Measurements from ENCODE around the gene RPL39L. TPM values are rescaled to one million over a fixed set of nuclear protein-coding genes. Genes with fewer than 3 reads are reported as not detected.

RPL39L gene
- total RNA-seq, 4 donors from 2014 or later = 5.4 to 8.9 (median 7.4) TPM

- WGBS, 2 donors (ENCODE audit: low coverage in 1 of 2) = 97% methylated on average over 4 of the region's 6 CpGs; no CpG with 5 or more reads in 1 of the 2 donors
- Histone ChIP-seq H3K36me3 (peaks cover 0 to under 1% of the 10 kb centered on the region in 2 donors), H3K27ac (no peak overlapping the region), H3K4me3 (no peak overlapping the region), H3K4me1 (peaks cover 0 to 9% (median 0%) of the 10 kb centered on the region in 3 donors), H3K27me3 (no peaks in the 10 kb centered on the region), H3K9me3 (peaks cover 0 to 10% (median 0%) of the 10 kb centered on the region in 3 donors)
- ATAC-seq = no peak
- no peak for TF ChIP-seq CTCF (IDR thresholded peaks at IDR 0.05)
These were observed 56.4 kb downstream of the RPL39L start for GRCh38 chr3:187082758-187083375.

- ATAC-seq = no peak
- WGBS, 2 donors (ENCODE audit: low coverage in 1 of 2) = 90 to 93% methylated on average over 10 to 12 of the region's 13 CpGs
- TF ChIP-seq POLR2AphosphoS5 (IDR thresholded peaks at IDR 0.05) (no peak), CTCF (IDR thresholded peaks at IDR 0.05) (no peak), POLR2A (IDR thresholded peaks at IDR 0.05) (no peak), EP300 (IDR thresholded peaks at IDR 0.05) (no peak)
These were observed 58.4 kb downstream of the RPL39L start for GRCh38 chr3:187080799-187081450.

GRCh38 chr3:187079090-187080022 lies 59.9 kb downstream of the RPL39L start:
- Histone ChIP-seq H3K9me3 (no peaks in the 10 kb centered on the region), H3K4me3 (no peak overlapping the region), H3K27me3 (no peaks in the 10 kb centered on the region), H3K27ac (no peak overlapping the region), H3K36me3 (peaks cover 0 to 32% of the 10 kb centered on the region in 2 donors), H3K4me1 (no peaks in the 10 kb centered on the region)
- WGBS, 2 donors (ENCODE audit: low coverage in 1 of 2) = 78 to 84% methylated on average over 3 to 5 of the region's 8 CpGs
- ATAC-seq = no peak
- TF ChIP-seq POLR2AphosphoS5 (IDR thresholded peaks at IDR 0.05) = no peak
- TF ChIP-seq POLR2A (IDR thresholded peaks at IDR 0.05) = no peak
- TF ChIP-seq CTCF (IDR thresholded peaks at IDR 0.05) = no peak
- no peak for TF ChIP-seq EP300 (IDR thresholded peaks at IDR 0.05)

More at GRCh38 chr3:187080799-187081450, 58.4 kb downstream of the RPL39L start:
- peaks cover 0 to 18% of the 10 kb centered on the region in 2 donors for H3K36me3 ChIP-seq
- no peaks in the 10 kb centered on the region for H3K27me3 ChIP-seq
- no peaks in the 10 kb centered on the region for H3K9me3 ChIP-seq
- H3K4me3 ChIP-seq = no peak overlapping the region
- H3K4me1 ChIP-seq = peaks cover 0 to 9% (median 0%) of the 10 kb centered on the region in 3 donors
- H3K27ac ChIP-seq = no peak overlapping the region

- H3K4me3 ChIP-seq = no peak overlapping the region
- H3K9me3 ChIP-seq = no peaks in the 10 kb centered on the region
- no peaks in the 10 kb centered on the region for H3K4me1 ChIP-seq
- no peak overlapping the region for H3K27ac ChIP-seq
- H3K27me3 ChIP-seq = no peaks in the 10 kb centered on the region
- no CpG with 5 or more reads among the region's 5 CpGs for WGBS, 2 donors (ENCODE audit: low coverage in 1 of 2)
- no peak for TF ChIP-seq CTCF (IDR thresholded peaks at IDR 0.05)
- TF ChIP-seq POLR2AphosphoS5 (IDR thresholded peaks at IDR 0.05) = no peak
- no peak for TF ChIP-seq EP300 (IDR thresholded peaks at IDR 0.05)
- ATAC-seq = no peak
- peaks cover 0 to 39% of the 10 kb centered on the region in 2 donors for H3K36me3 ChIP-seq
These were observed 61.8 kb downstream of the RPL39L start for GRCh38 chr3:187077537-187077936.
